ENCODE data around the gene PPME1.
A peak's percentile ranks its signal among the peaks of the same experiment; 100 is the strongest.
"Not testable (repeated sequence)": the region's sequence is repeated elsewhere in the genome, so short reads cannot be mapped to it uniquely, and the experiment has no call there.

The PPME1 gene, protein sequence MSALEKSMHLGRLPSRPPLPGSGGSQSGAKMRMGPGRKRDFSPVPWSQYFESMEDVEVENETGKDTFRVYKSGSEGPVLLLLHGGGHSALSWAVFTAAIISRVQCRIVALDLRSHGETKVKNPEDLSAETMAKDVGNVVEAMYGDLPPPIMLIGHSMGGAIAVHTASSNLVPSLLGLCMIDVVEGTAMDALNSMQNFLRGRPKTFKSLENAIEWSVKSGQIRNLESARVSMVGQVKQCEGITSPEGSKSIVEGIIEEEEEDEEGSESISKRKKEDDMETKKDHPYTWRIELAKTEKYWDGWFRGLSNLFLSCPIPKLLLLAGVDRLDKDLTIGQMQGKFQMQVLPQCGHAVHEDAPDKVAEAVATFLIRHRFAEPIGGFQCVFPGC

DNA sequence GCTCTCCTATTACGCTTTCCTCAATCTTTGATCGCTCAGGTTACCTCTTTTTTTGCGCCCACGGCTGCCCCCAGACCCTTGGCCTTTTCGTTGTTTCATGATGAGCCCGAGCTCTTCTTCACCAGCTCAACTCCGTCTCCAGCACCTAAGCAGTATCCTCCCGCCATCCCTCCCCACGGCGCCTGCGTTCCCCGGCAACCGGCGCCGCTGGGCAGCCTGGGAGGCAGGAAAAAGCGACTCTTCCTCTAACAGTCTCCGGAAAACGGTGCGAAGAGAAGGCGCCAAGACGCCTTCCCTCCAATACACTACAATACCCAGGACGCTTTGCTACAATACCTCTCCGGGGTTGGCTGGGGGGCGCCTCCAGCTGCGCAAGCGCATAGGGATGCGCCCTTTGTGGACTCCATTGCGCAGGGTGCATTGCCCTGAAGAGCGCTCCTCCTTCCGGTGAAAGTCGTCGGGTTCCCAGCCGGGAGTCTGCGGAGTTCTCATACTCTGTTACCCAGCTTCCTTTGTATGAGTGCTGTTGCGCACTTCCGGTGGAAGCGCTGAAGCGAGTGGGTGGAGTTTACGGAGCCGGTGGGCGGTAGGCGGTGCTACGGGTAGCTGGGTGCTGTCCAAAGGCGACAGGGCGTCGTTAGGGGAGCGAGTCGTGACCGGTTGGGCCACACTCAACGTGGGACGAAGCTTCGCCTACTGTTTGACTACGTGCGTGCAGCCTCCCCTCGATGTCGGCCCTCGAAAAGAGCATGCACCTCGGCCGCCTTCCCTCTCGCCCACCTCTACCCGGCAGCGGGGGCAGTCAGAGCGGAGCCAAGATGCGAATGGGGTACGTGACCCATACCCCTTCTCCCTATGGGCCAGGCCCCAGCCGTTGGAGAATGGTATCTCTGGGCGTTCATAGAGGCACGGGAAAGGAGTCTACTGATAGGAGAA is at the start of gene PPME1, which contains the start of gene C2CD3:
PPME1 (plus strand) TSS at position 596 of the 936 bp plus-strand sequence; CDS start at position 729, 133 bp downstream.
C2CD3 (minus strand) TSS at position 309 of the 936 bp plus-strand sequence; CDS start at position 99, 210 bp downstream.
- DNase-seq (ENCODE audit: low read depth): peak; percentile 91

- no peak for DNase-seq (ENCODE audit: low read depth)
These were observed 49.3 kb upstream of the PPME1 start for GRCh38 chr11:74121804-74122203.

- no peak for DNase-seq (ENCODE audit: low read depth)
These were observed 48.1 kb upstream of the PPME1 start for GRCh38 chr11:74123008-74123448.

DNA sequence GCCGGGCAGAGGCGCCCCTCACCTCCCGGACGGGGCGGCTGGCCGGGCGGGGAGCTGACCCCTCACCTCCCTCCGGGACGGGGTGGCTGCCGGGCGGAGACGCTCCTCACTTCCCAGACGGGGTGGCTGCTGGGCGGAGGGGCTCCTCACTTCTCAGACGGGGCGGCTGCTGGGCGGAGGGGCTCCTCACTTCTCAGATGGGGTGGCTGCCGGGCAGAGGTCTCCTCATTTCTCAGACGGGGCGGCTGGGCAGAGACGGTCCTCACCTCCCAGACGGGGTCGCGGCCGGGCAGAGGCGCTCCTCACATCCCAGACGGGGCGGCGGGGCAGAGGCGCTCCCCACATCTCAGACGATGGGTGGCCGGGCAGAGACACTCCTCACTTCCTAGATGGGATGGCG is 42.0 kb upstream of the PPME1 start:
- not testable (repeated sequence) for DNase-seq (ENCODE audit: low read depth)

GRCh38 chr11:74132833-74133232 is 38.3 kb upstream of the PPME1 start:
- DNase-seq (ENCODE audit: low read depth): no peak

GRCh38 chr11:74133436-74133835 is 37.7 kb upstream of the PPME1 start:
- DNase-seq (ENCODE audit: low read depth): no peak

DNA sequence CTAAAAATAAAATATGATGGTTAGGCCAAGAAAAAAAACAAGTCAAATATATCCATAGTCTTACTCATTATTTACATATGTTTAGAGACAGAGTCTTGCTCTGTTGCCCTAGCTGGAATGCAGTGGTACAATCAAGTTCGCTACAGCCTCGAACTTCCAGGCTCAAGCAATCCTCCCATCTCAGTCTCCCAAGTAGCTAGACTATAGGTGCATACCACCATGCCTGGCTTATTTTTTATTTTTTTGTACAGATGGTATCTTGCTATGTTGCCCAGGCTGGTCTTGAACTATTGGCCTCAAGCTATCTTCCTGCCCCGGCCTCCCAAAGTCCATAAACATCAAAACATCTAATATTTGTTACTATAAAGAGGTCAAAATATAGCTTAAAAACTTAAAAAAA is 36.4 kb upstream of the PPME1 start:
- no peak for DNase-seq (ENCODE audit: low read depth)

GRCh38 chr11:74135127-74135840 is 35.8 kb upstream of the PPME1 start:
- no peak for DNase-seq (ENCODE audit: low read depth)

- DNase-seq (ENCODE audit: low read depth): no peak
These were observed 33.1 kb upstream of the PPME1 start for GRCh38 chr11:74138021-74138420.

- DNase-seq (ENCODE audit: low read depth): no peak
These were observed 32.5 kb upstream of the PPME1 start for GRCh38 chr11:74138572-74138971.

DNA sequence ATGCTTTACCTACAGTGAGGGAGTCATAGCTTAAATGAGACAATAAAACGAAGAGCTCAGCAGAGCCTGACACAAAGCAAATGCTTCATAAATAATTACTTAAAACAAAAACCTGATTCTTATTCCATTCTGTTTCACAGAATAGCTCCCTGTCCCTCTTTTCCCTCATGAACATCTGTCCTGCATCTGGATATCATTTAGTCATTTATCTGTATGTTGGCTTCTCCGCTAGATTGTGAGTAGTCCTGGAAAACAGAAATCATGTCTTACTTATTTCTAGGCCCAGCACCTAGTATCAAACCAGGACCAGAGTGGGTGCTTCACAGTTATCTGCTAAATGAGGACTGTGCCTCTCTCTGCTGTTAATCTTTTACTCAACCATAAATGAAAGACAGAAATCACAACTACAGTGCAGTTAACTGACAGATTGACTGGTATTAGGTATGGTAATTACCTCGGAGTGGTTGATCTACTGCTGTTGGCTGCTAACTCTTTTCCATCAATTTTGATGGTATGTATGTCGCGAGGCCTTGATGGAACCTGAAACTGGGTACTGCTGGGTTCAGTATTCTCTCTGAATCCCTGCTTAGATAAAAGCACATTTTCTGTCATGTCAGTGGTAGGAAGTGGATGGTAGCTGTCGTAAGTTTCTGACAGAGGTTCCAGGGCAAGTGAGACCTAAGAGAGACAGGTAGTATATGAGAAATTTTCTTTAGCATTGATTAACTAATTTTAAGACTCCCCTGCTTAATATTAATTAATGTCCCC is 31.8 kb upstream of the PPME1 start:
- DNase-seq (ENCODE audit: low read depth): no peak

DNA sequence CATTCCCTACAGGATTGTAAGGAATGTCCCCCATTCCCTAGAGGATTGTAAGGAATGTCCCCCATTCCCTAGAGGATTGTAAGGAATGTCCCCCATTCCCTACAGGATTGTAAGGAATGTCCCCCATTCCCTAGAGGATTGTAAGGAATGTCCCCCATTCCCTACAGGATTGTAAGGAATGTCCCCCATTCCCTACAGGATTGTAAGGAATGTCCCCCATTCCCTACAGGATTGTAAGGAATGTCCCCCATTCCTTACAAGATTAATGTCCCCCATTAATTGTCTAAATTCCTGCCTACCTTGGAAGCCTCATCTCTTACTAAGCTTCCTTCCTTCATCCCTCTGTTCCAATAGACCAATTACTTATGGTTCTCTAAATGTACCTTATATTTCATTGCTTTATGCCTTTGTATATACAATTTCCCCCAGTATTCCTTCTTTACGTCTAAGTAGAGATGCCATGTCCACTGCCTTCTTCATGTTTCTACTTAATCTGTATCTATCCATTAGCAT is 31.1 kb upstream of the PPME1 start:
- not testable (repeated sequence) for DNase-seq (ENCODE audit: low read depth)

DNA sequence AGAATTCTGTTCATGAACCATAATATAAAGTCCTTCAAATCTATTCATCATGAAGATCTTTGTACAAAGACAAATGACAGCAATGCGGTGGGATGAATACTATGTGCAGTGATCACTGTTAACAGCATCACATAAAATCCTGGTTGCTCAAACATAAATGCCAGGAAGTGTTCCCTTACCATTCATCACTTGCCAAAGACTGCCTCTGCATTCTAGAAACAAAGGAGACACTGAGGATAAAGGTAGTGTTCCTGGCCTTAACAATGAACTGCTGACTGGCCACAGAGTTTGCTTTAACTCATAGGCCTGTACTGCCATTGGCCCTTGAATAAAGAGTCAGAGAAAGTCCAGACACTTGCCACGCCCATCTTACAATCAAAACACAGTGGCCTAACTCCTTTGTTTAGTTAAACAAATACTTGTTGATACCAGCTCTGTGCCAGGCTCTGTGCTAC is 29.8 kb upstream of the PPME1 start:
- no peak for DNase-seq (ENCODE audit: low read depth)

- no peak for DNase-seq (ENCODE audit: low read depth)
These were observed 29.2 kb upstream of the PPME1 start for GRCh38 chr11:74141908-74142307.

DNA sequence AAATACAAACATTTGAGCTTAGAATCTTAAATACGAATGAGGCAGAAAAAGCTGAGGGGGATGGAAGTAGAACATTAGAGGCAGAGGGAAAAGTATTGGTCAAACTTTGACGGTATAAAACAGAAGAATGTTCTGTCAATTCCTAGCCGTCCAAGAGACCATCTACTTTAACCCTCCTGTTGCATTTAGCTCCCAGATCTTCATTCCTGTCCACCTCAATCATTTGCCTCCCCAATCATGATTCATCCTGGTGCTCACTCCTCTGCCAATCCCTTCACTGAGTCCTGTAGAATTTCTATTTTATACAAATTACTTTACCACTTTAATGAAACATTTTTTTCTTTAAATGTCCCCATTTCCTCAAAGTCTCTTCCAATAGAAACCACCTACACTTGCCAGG is 28.5 kb upstream of the PPME1 start:
- no peak for DNase-seq (ENCODE audit: low read depth)

DNA sequence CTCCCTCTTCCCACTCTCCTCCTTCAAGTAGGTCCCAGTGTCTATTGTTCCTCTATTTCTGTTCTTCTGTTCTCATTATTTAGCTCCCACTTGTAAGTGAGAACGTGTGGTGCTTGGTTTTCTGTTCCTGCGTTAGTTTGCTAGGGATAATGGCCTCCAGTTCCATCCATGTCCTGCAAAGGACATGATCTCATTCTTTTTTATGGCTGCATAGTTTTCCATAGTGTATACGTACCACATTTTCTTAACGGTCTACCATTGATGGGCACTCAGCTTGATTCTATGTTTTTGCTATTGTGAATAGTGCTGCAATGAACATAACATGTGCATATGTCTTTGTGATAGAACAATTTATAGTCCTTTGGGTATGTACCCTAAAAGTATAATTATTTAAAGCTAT is 26.5 kb upstream of the PPME1 start:
- DNase-seq (ENCODE audit: low read depth): no peak

- DNase-seq (ENCODE audit: low read depth): no peak
These were observed 23.7 kb upstream of the PPME1 start for GRCh38 chr11:74147199-74147929.

GRCh38 chr11:74153224-74153623 is 17.9 kb upstream of the PPME1 start:
- no peak for DNase-seq (ENCODE audit: low read depth)

GRCh38 chr11:74154620-74155281 is 16.3 kb upstream of the PPME1 start:
- DNase-seq (ENCODE audit: low read depth): no peak

DNA sequence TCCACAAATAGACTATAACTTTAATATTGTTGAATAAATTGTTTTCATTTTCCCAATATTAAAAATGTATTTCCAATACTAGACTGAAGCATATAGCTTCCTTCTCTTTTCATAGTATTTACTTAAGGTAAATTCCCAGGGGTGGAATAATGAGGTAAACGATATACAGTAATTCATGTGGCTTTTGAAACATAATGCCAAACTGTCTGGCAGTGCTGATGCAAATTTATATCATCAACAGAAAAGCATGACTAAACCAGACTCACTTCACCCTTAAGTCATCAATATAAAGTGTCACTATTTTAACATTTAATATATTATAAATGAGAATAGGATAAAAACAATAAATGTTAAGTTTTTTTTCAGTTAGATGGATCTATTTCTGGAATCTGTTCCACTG is 13.9 kb upstream of the PPME1 start:
- DNase-seq (ENCODE audit: low read depth): no peak
